RWPE1 (cell line): Measurements from ENCODE around the gene CYP20A1.
"Not testable (repeated sequence)": the region's sequence is repeated elsewhere in the genome, so short reads cannot be mapped to it uniquely, and the experiment has no call there.

Experiments used
- CTCF ChIA-PET: fragments of 350-600 bp; sonication (Branson Sonifier 250); formaldehyde crosslinking; extraction: SDS; loops from one replicate; lab custom pipeline; 2021; lab: Yijun Ruan, JAX
- POLR2A ChIA-PET: fragments of 400-600 bp; formaldehyde crosslinking; extraction: SDS; loops from one replicate; lab custom pipeline; 2020; ENCODE audit warnings: antibody characterized with exemption; ENCODE audit not compliant: low non-redundant PET; lab: Yijun Ruan, JAX
- DNase-seq: peaks from one replicate; pipeline ENCODE4 v3.0.0; 2012; ENCODE audit warnings: low spot score
- H3K27ac ChIP-seq: fragments of 450-650 bp; 2 replicates; pipeline ENCODE4 v1.5.1; 2017
- CTCF ChIP-seq: fragments of 450-650 bp; conservative IDR thresholded peaks from 2 replicates; pipeline ENCODE4 v1.5.1; 2017; ENCODE audit warnings: low read depth, mild to moderate bottlenecking

CYP20A1 gene

GRCh38 chr2:203242518-203242917, 3.7 kb downstream of the CYP20A1 start:
- no peak for DNase-seq
- TF ChIP-seq CTCF: no peak
- no peak overlapping the region for H3K27ac ChIP-seq
- POLR2A ChIA-PET: interaction anchor here (0.6 kb wide), 1 partner anchor 49 kb away, joined by 4 read pairs; no protein-coding TSS in a partner anchor
- CTCF ChIA-PET: interaction anchor here (0.6 kb wide), 1 partner anchor 387 kb away, joined by 4 read pairs; no protein-coding TSS in a partner anchor

- CTCF ChIA-PET: interaction anchor here (0.6 to 1.2 kb wide), 2 partner anchors 70 to 188 kb away, joined by 3 to 4 read pairs; no protein-coding TSS in a partner anchor
- TF ChIP-seq CTCF: no peak
- POLR2A ChIA-PET: no interaction called here
- DNase-seq: no peak
- no peak overlapping the region for H3K27ac ChIP-seq
These were observed 7.8 kb downstream of the CYP20A1 start for GRCh38 chr2:203246646-203247045.

GRCh38 chr2:203252818-203253217, 14.0 kb downstream of the CYP20A1 start:
- ChIA-PET CTCF (no interaction called here), POLR2A (no interaction called here)
- no peak for TF ChIP-seq CTCF

DNA sequence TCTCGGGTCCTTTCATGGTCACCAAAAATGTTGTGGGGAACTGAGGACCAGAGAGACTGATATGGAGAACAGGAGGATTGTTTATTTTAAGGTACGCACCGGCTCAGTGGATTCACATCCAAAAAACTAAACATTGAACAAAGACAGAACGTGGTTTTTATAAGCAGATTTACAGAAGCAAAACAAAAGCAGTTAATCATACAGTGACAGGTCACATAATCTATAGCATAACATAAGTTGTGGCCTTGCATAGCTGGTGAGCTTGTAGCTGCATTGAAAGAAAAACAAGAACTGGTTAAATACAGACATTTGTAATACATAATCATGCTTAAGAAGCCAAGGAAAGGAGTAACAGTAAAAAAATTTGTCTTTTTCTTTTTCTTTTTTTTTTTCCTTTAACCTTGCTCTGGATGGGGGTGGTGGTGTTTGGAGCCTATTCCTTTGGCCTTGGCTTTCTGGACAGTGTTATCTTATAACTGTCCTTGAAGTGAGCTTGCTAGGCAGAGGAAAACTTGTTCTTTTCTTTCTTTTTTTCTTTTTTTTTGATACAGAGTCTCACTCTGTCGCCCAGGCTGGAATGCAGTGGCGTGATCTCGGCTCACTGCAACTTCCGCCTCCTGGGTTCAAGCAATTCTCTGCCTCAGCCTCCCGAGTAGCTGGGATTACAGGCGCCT, 14.7 kb downstream of the CYP20A1 start:
- CTCF ChIA-PET, POLR2A ChIA-PET, H3K27ac ChIP-seq, DNase-seq: not testable (repeated sequence)

More at GRCh38 chr2:203252818-203253217, 14.0 kb downstream of the CYP20A1 start:
- no peak for DNase-seq
- no peak overlapping the region for H3K27ac ChIP-seq

DNA sequence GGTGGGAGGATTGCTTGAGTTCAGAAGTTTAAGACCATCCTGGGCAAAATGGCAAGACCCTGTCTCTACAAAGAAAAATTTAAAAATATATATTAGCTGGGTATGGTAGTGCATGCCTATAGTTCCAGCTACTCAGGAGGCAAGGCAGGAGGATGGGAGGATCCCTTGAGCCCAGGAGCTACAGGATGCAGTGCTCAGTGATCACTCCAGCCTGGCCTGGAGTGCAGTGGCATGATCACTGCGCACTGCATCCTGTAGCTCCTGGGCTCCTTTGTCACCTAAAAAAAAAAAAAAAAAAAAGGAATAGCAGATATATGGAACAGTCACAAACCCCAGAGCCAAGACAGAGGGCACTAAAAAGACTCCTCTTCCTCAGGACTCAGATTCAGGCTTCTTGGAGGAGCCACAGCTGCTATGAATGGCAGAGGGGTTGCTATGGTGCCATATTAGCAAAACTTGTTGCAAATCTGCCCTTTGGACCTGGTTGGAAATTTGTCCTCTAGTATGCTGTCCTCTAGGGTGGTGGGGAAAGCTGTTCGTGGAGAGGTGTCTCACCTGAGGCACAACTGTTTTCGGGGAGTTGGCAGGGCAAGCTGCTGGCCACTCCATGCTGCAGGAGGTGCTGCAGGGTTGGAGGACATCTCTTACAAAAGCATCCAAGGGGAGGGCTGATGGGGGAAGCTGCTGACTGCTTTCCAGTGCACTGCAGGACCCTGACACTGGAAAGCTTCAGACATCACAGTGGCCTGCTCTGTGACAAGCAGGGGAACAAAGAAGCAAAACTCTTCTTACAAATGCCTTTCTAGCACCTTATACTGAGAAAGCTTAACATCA, 22.7 kb downstream of the CYP20A1 start:
- ChIA-PET POLR2A (interaction anchor here (0.6 kb wide), 2 partner anchors 189 to 204 kb away, joined by 3 to 4 read pairs; no protein-coding TSS in a partner anchor), CTCF (no interaction called here)
- H3K27ac ChIP-seq: no peak overlapping the region
- DNase-seq: no peak
- no peak for TF ChIP-seq CTCF

GRCh38 chr2:203279288-203279687, 40.5 kb downstream of the CYP20A1 start:
- H3K27ac ChIP-seq: no peak overlapping the region
- DNase-seq: no peak
- ChIA-PET CTCF (interaction anchor here (0.7 kb wide), 2 partner anchors 15 to 1336 kb away, joined by 3 to 7 read pairs; no protein-coding TSS in a partner anchor), POLR2A (no interaction called here)
- no peak for TF ChIP-seq CTCF
